PC-9 (cell line): ENCODE measurements around the gene CTDNEP1.

Source experiments
- CTCF ChIP-seq: fragments of 200-600 bp; sonication (generic); conservative IDR thresholded peaks from 2 replicates; pipeline ENCODE4 v1.6.1; 2017; ENCODE audit warnings: mixed run types, antibody characterized with exemption, mild to moderate bottlenecking, moderate library complexity
- EZH2 ChIP-seq: fragments of 200-600 bp; sonication (generic); IDR thresholded peaks from 2 replicates; pipeline ENCODE4 v1.8.0; 2017; ENCODE audit warnings: antibody characterized with exemption, low read depth

GRCh38 chr17:7222093-7222971 is 29.2 kb downstream of the CTDNEP1 start:
- TF ChIP-seq CTCF (no peak), EZH2 (no peak)
